ENCODE measurements around the gene ZNF8.
"Not testable (repeated sequence)": the region's sequence is repeated elsewhere in the genome, so short reads cannot be mapped to it uniquely, and the experiment has no call there.

ZNF8 gene

GRCh38 chr19:58338825-58339558 lies 60.2 kb downstream of the ZNF8 start:
- DNase-seq, result no peak

DNA sequence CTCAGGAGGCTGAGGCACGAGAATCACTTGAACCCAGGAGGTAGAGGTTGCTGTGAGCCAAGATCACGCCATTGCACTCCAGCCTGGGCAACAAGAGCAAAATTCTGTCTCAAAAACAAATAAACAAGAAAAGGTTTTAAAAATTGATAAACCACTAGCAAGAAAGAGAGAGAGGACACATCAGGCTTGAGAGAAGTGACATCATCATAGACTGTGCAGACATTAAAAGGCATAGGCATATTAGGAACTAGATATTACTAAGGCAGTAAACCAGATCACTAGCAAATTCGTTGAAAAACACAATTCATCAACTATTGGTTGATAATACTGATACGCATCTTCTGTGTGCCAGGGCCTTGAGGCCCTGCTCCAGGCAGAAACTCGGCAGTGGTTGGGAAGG lies 66.8 kb downstream of the ZNF8 start:
- DNase-seq, result no peak

GRCh38 chr19:58346961-58347929 lies 68.5 kb downstream of the ZNF8 start:
- peak; percentile 56 for DNase-seq

- DNase-seq, result not testable (repeated sequence)
These were observed 69.3 kb downstream of the ZNF8 start for GRCh38 chr19:58348080-58348479.

DNA sequence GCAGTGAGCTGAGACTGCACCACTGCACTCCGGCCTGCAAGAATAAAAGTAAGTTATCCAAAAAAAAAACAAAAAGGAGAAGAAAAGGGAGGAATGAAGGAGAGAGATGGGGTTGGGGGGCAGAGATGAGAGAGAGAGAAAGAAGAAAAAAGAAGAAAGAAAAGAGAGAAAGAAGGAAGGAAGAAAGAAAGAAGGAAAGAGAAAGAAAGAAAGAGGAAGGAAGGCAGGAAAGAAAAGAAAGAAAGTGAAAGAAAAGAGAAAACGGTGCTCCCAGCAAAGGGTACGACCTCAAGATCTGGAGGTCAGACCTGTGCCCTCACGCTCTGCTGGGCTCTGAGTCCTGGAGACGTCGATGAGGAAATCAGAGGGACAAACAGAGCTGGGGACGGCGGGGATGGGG lies 70.8 kb downstream of the ZNF8 start:
- DNase-seq, result no peak

- no peak for DNase-seq
These were observed 71.5 kb downstream of the ZNF8 start for GRCh38 chr19:58350001-58350861.

DNA sequence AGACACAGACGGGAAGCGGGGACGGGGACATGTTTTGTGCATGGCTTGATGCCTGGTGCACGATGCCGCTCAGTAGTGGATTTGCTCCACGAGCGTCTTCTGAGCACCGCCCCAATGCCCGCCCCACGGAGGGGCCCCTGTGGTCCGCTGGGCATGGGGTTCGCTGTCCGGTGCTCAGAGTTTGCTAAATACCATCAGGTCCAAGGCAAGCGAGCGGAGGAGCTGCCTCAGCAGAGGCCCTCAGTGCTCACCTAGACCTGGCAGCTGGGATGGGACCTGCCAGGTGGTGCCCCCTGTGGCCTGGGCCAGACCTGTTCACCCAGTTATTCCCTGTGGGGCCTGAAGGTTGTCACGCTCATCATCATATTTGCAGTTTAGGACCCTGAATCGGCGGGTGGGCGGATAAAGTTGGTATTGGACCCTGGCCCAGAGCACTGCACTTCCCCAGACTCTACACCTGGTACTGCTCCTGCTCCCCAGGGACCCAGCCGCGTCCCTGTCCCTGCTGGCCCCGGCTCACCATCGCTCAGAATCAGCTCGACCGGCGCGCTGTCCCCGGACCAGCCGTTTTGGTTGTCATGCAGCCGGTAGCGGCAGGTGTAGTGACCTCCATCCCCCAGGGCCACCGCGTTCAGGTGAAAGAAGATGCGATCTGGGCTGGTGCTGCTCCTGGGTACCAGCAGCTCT lies 72.3 kb downstream of the ZNF8 start:
- no peak for DNase-seq

DNA sequence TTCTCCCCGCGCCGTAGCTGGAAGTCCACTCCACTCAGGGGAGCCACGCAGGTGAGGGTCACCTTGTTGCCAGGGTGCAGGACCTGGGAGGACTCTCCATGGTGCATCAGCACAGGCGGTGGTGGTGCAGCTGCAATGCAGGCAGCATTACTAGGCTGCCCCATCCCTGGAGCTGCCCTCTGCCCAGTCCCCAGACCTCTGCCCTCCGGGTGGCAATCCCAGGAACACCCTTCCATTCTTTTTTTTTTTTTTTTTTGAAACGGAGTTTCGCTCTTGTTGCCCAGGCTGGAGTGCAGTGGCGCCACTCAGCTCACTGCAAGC lies 72.8 kb downstream of the ZNF8 start:
- DNase-seq, result no peak

- DNase-seq, result no peak
These were observed 73.4 kb downstream of the ZNF8 start for GRCh38 chr19:58351990-58352755.

Measured in NCI-H748 treated with DMSO at 0.1 percent for 48 hours (cell line).